ENCODE data around the gene TUBA4A. TPM values are rescaled to one million over a fixed set of nuclear protein-coding genes. Genes with fewer than 3 reads are reported as not detected.
"Not testable (repeated sequence)": the region's sequence is repeated elsewhere in the genome, so short reads cannot be mapped to it uniquely, and the experiment has no call there.

The TUBA4A gene
- polyA plus RNA-seq, 1 donor from 2014 or later = not detected

GRCh38 chr2:219205165-219205538 is 48.6 kb downstream of the TUBA4A start:
- no peak overlapping the region for H3K4me2 ChIP-seq (ENCODE audit: low read length)
- H2AFZ ChIP-seq (ENCODE audit: low read depth, low read length) = no peak overlapping the region
- H3K9ac ChIP-seq (ENCODE audit: low read length) = no peak overlapping the region
- H3K9me3 ChIP-seq (ENCODE audit: low read length) = no peaks in the 10 kb centered on the region
- no peaks in the 10 kb centered on the region for H3F3A ChIP-seq (ENCODE audit: insufficient read depth, low read length, poor library complexity, severe bottlenecking)
- no peaks in the 10 kb centered on the region for H3K9me2 ChIP-seq (ENCODE audit: insufficient read depth, low read length)
- no peaks in the 10 kb centered on the region for H4K20me1 ChIP-seq (ENCODE audit: insufficient read depth)
- no peaks in the 10 kb centered on the region for H3K36me3 ChIP-seq (ENCODE audit: insufficient read depth, low read length)
- no peak for TF ChIP-seq REST (IDR thresholded peaks at IDR 0.05; ENCODE audit: borderline replicate concordance)
- TF ChIP-seq TAF1 (IDR thresholded peaks at IDR 0.05; ENCODE audit: low read depth) = no peak
- TF ChIP-seq MXI1 (conservative IDR thresholded peaks at IDR 0.05; ENCODE audit: poor library complexity, severe bottlenecking) = no peak
- no peak for TF ChIP-seq EP300 (conservative IDR thresholded peaks at IDR 0.05; ENCODE audit: poor library complexity, severe bottlenecking)
- TF ChIP-seq POLR2AphosphoS5 (IDR thresholded peaks at IDR 0.05) = no peak
- no peak for TF ChIP-seq CTCF (IDR thresholded peaks at IDR 0.05; ENCODE audit: poor library complexity, severe bottlenecking)
- TF ChIP-seq EZH2 (IDR thresholded peaks at IDR 0.05; ENCODE audit: borderline replicate concordance, insufficient read depth, low read length, poor library complexity, severe bottlenecking) = no peak
- TF ChIP-seq RAD21 (conservative IDR thresholded peaks at IDR 0.05) = no peak
- TF ChIP-seq SMC3 (conservative IDR thresholded peaks at IDR 0.05; ENCODE audit: poor library complexity) = no peak
- H3K4me3 ChIP-seq (ENCODE audit: low read length) = no peak overlapping the region
- no peaks in the 10 kb centered on the region for H3K27me3 ChIP-seq (ENCODE audit: insufficient read depth, low read depth, low read length)
- H3K79me2 ChIP-seq (replicated peaks; ENCODE audit: insufficient read depth, low read length) = no peaks in the 10 kb centered on the region
- H3K27ac ChIP-seq (ENCODE audit: low read length) = no peak overlapping the region

GRCh38 chr2:219204425-219205164 is 49.1 kb downstream of the TUBA4A start:
- TF ChIP-seq SMC3 (conservative IDR thresholded peaks at IDR 0.05; ENCODE audit: poor library complexity) (no peak), MXI1 (conservative IDR thresholded peaks at IDR 0.05; ENCODE audit: poor library complexity, severe bottlenecking) (no peak), REST (IDR thresholded peaks at IDR 0.05; ENCODE audit: borderline replicate concordance) (no peak), CTCF (IDR thresholded peaks at IDR 0.05; ENCODE audit: poor library complexity, severe bottlenecking) (no peak), EP300 (conservative IDR thresholded peaks at IDR 0.05; ENCODE audit: poor library complexity, severe bottlenecking) (no peak), POLR2AphosphoS5 (IDR thresholded peaks at IDR 0.05) (no peak), TAF1 (IDR thresholded peaks at IDR 0.05; ENCODE audit: low read depth) (no peak)
- Histone ChIP-seq H3K9ac (ENCODE audit: low read length) (no peak overlapping the region), H3K9me3 (ENCODE audit: low read length) (no peaks in the 10 kb centered on the region), H2AFZ (ENCODE audit: low read depth, low read length) (no peak overlapping the region), H3K36me3 (ENCODE audit: insufficient read depth, low read length) (no peaks in the 10 kb centered on the region), H3K4me3 (ENCODE audit: low read length) (no peak overlapping the region), H3K4me2 (ENCODE audit: low read length) (no peak overlapping the region), H3F3A (ENCODE audit: insufficient read depth, low read length, poor library complexity, severe bottlenecking) (no peaks in the 10 kb centered on the region), H3K9me2 (ENCODE audit: insufficient read depth, low read length) (no peaks in the 10 kb centered on the region), H3K27me3 (ENCODE audit: insufficient read depth, low read depth, low read length) (no peaks in the 10 kb centered on the region), H4K20me1 (ENCODE audit: insufficient read depth) (no peaks in the 10 kb centered on the region), H3K79me2 (replicated peaks; ENCODE audit: insufficient read depth, low read length) (no peaks in the 10 kb centered on the region), H3K27ac (ENCODE audit: low read length) (no peak overlapping the region)

- H3K27me3 ChIP-seq (ENCODE audit: insufficient read depth, low read depth, low read length); H3K79me2 ChIP-seq (replicated peaks; ENCODE audit: insufficient read depth, low read length); H3K9me3 ChIP-seq (ENCODE audit: low read length); H3F3A ChIP-seq (ENCODE audit: insufficient read depth, low read length, poor library complexity, severe bottlenecking); H4K20me1 ChIP-seq (ENCODE audit: insufficient read depth); H2AFZ ChIP-seq (ENCODE audit: low read depth, low read length); H3K9me2 ChIP-seq (ENCODE audit: insufficient read depth, low read length); H3K4me3 ChIP-seq (ENCODE audit: low read length); H3K9ac ChIP-seq (ENCODE audit: low read length); H3K36me3 ChIP-seq (ENCODE audit: insufficient read depth, low read length); H3K4me2 ChIP-seq (ENCODE audit: low read length); H3K27ac ChIP-seq (ENCODE audit: low read length): not testable (repeated sequence)
Observed at GRCh38 chr2:219201331-219201730, 52.4 kb downstream of the TUBA4A start.

Measured in neural cell (in vitro differentiated cells).